Esophagus muscularis mucosa (tissue), 3 donors: ENCODE measurements around the gene AFAP1L1.

Source experiments
- POLR2A ChIP-seq: fragments of 450-650 bp; IDR thresholded peaks from one replicate; pipeline ENCODE4 v1.6.1; 2017; ENCODE audit warnings: antibody characterized with exemption, moderate library complexity, mild to moderate bottlenecking, low read depth
- POLR2AphosphoS5 ChIP-seq, 2 donors: sonication (generic); formaldehyde crosslinking; IDR thresholded peaks; one replicate each; pipeline ENCODE4 v1.6.1; 2017; ENCODE audit warnings: antibody characterized with exemption in 2 of 2
- TF ChIP-seq, protein P1 (sequence below), 3 experiments: fragments of 200-600 bp in 2 of 3; fragments of 450-650 bp in 1 of 3; sonication (generic) in 2 of 3; IDR thresholded peaks; one replicate each; pipeline ENCODE4 v1.5.1; 2017 to 2019; ENCODE audit warnings: antibody characterized with exemption in 3 of 3, mild to moderate bottlenecking in 2 of 3, moderate library complexity in 1 of 3

DNA sequence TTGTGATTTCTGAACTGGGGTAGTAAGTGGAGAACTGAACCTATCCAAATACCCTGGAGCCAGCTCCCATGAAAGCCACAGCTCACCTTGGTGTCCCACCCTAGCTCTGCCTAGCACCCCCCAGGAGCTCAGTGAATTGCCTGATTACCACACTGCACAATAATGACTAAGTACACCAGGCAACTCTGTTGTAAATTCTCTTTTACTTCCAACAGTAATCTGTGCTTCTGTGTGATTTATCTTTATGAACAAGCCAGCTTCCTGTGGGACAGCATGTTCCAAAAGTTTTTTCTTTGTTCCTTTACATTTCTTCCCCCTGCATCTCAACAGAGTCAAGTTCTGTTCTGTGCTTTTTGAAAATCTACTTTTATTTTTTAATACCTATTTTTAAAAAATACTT lies 51.6 kb downstream of the AFAP1L1 start:
- TF ChIP-seq POLR2A, result no peak
- TF ChIP-seq POLR2AphosphoS5 (IDR thresholded peaks at IDR 0.05), result no peak
- TF ChIP-seq, protein P1, sequence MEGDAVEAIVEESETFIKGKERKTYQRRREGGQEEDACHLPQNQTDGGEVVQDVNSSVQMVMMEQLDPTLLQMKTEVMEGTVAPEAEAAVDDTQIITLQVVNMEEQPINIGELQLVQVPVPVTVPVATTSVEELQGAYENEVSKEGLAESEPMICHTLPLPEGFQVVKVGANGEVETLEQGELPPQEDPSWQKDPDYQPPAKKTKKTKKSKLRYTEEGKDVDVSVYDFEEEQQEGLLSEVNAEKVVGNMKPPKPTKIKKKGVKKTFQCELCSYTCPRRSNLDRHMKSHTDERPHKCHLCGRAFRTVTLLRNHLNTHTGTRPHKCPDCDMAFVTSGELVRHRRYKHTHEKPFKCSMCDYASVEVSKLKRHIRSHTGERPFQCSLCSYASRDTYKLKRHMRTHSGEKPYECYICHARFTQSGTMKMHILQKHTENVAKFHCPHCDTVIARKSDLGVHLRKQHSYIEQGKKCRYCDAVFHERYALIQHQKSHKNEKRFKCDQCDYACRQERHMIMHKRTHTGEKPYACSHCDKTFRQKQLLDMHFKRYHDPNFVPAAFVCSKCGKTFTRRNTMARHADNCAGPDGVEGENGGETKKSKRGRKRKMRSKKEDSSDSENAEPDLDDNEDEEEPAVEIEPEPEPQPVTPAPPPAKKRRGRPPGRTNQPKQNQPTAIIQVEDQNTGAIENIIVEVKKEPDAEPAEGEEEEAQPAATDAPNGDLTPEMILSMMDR (IDR thresholded peaks at IDR 0.05), result no peak
